Thyroid gland (tissue), 4 donors: Measurements from ENCODE around the gene POU6F2.

Experiments
- CTCF ChIP-seq, 6 experiments: fragments of 200-600 bp in 3 of 6; fragments of 450-650 bp in 3 of 6; sonication (generic) in 3 of 6; IDR thresholded peaks; one replicate each; pipeline ENCODE4 v1.5.1; 2016 to 2019; ENCODE audit warnings: antibody characterized with exemption in 6 of 6, mild to moderate bottlenecking in 2 of 6, inconsistent platforms in 1 of 6, moderate library complexity in 1 of 6
- POLR2A ChIP-seq, 2 donors: fragments of 450-650 bp; IDR thresholded peaks; one replicate each; pipeline ENCODE4 v1.6.1; 2017; ENCODE audit warnings: antibody characterized with exemption in 2 of 2, mild to moderate bottlenecking in 2 of 2, moderate library complexity in 1 of 2

- TF ChIP-seq CTCF (IDR thresholded peaks at IDR 0.05), result no peak
- no peak for TF ChIP-seq POLR2A (IDR thresholded peaks at IDR 0.05)
Observed at GRCh38 chr7:39184391-39184790, 206.7 kb downstream of the POU6F2 start.
